H9 (cell line): ENCODE results near the gene TK2. TPM values are rescaled to one million over a fixed set of nuclear protein-coding genes. Genes with fewer than 3 reads are reported as not detected.

Experiments used
- DNase-seq: peaks from one replicate; pipeline ENCODE4 v3.0.0-alpha.2; 2017
- H2AFZ ChIP-seq: one replicate; pipeline ENCODE4 v1.6.1; 2013; ENCODE audit warnings: mild to moderate bottlenecking, low read length, control low read depth, moderate library complexity
- H2AK5ac ChIP-seq: 2 replicates; pipeline ENCODE4 v1.6.1; 2013; ENCODE audit warnings: low read length, control low read depth, mixed read lengths; ENCODE audit not compliant: insufficient read length
- H2BK120ac ChIP-seq: one replicate; pipeline ENCODE4 v1.6.1; 2013; ENCODE audit warnings: low read depth, mild to moderate bottlenecking, low read length, control low read depth, inconsistent platforms; ENCODE audit not compliant: poor library complexity, severe bottlenecking
- H2BK12ac ChIP-seq: 2 replicates; pipeline ENCODE4 v1.6.1; 2013; ENCODE audit warnings: low read length, control low read depth, mixed read lengths, low read depth; ENCODE audit not compliant: insufficient read length
- H2BK15ac ChIP-seq: 2 replicates; pipeline ENCODE4 v1.6.1; 2013; ENCODE audit warnings: low read depth, low read length, control low read depth
- H2BK20ac ChIP-seq: one replicate; pipeline ENCODE4 v1.6.1; 2013; ENCODE audit warnings: low read depth, mild to moderate bottlenecking, low read length, control low read depth, inconsistent platforms; ENCODE audit not compliant: poor library complexity, severe bottlenecking
- H2BK5ac ChIP-seq: 2 replicates; pipeline ENCODE4 v1.6.1; 2013; ENCODE audit warnings: low read length, control low read depth, mixed read lengths; ENCODE audit not compliant: insufficient read length
- H3K14ac ChIP-seq: 2 replicates; pipeline ENCODE4 v1.6.1; 2013; ENCODE audit warnings: low read length, control low read depth; ENCODE audit not compliant: insufficient read depth
- H3K18ac ChIP-seq: 2 replicates; pipeline ENCODE4 v1.6.1; 2013; ENCODE audit warnings: low read depth, mild to moderate bottlenecking, mixed read lengths, low read length, control low read depth; ENCODE audit not compliant: insufficient read length
- H3K23ac ChIP-seq: 2 replicates; pipeline ENCODE4 v1.6.1; 2013; ENCODE audit warnings: low read length, control low read depth, mixed read lengths, low read depth; ENCODE audit not compliant: insufficient read length
- H3K23me2 ChIP-seq: 2 replicates; pipeline ENCODE4 v1.6.1; 2013; ENCODE audit warnings: low read depth, mild to moderate bottlenecking, mixed read lengths, low read length, control low read depth; ENCODE audit not compliant: insufficient read length, poor library complexity, severe bottlenecking
- H3K27ac ChIP-seq: 2 replicates; pipeline ENCODE4 v1.5.1; 2013; ENCODE audit warnings: low read length, control low read depth, mixed read lengths, low read depth; ENCODE audit not compliant: insufficient read length
- H3K27me3 ChIP-seq: 2 replicates; pipeline ENCODE4 v1.6.1; 2013; ENCODE audit warnings: low read length, control low read depth, inconsistent platforms; ENCODE audit not compliant: insufficient read depth
- H3K4ac ChIP-seq: 2 replicates; pipeline ENCODE4 v1.6.1; 2013; ENCODE audit warnings: low read depth, mild to moderate bottlenecking, control low read depth, inconsistent platforms, low read length, moderate library complexity
- H3K4me1 ChIP-seq: 2 replicates; pipeline ENCODE4 v1.6.1; 2013; ENCODE audit warnings: low read length, control low read depth, inconsistent platforms; ENCODE audit not compliant: insufficient read depth
- H3K4me2 ChIP-seq: 2 replicates; pipeline ENCODE4 v1.6.1; 2013; ENCODE audit warnings: low read length, control low read depth, mixed read lengths; ENCODE audit not compliant: insufficient read length, insufficient read depth
- H3K56ac ChIP-seq: 2 replicates; pipeline ENCODE4 v1.6.1; 2013; ENCODE audit warnings: low read depth, mild to moderate bottlenecking, mixed read lengths, low read length, control low read depth; ENCODE audit not compliant: insufficient read length
- H3K79me1 ChIP-seq: 2 replicates; pipeline ENCODE4 v1.6.1; 2013; ENCODE audit warnings: low read depth, mild to moderate bottlenecking, moderate library complexity, low read length, control low read depth, inconsistent platforms; ENCODE audit not compliant: insufficient read depth, poor library complexity, severe bottlenecking
- H3K79me2 ChIP-seq: 2 replicates; pipeline ENCODE4 v1.6.1; 2013; ENCODE audit warnings: low read length, control low read depth, inconsistent platforms; ENCODE audit not compliant: insufficient read depth
- H3K9ac ChIP-seq: 2 replicates; pipeline ENCODE4 v1.6.1; 2013; ENCODE audit warnings: low read length, control low read depth, mixed read lengths; ENCODE audit not compliant: insufficient read length; ENCODE audit errors: extremely low read depth
- H3K9me3 ChIP-seq: one replicate; pipeline ENCODE4 v1.6.1; 2013; ENCODE audit warnings: low read depth, low read length, inconsistent platforms; ENCODE audit not compliant: control insufficient read depth
- H3T11ph ChIP-seq: one replicate; pipeline ENCODE4 v1.6.1; 2013; ENCODE audit warnings: mild to moderate bottlenecking, low read length, control low read depth, inconsistent platforms
- H4K20me1 ChIP-seq: one replicate; pipeline ENCODE4 v1.6.1; 2013; ENCODE audit not compliant: control insufficient read depth, insufficient read length, insufficient read depth
- H4K5ac ChIP-seq: 2 replicates; pipeline ENCODE4 v1.6.1; 2013; ENCODE audit warnings: low read depth, mild to moderate bottlenecking, mixed read lengths, low read length, control low read depth; ENCODE audit not compliant: insufficient read length
- H4K8ac ChIP-seq: replicated peaks from 2 replicates; pipeline ENCODE4 v1.6.1; 2013; ENCODE audit warnings: low read length, control low read depth, mixed read lengths, low read depth; ENCODE audit not compliant: insufficient read length
- H4K91ac ChIP-seq: 2 replicates; pipeline ENCODE4 v1.6.1; 2013; ENCODE audit warnings: low read depth, mild to moderate bottlenecking, moderate library complexity, mixed read lengths, low read length, control low read depth; ENCODE audit not compliant: insufficient read length
- H3K27ac Mint-ChIP-seq, 3 experiments: 2 replicates in 2 of 3; 3 replicates in 1 of 3; pipeline ENCODE4 v1.8.0; 2020 to 2021; ENCODE audit warnings: mixed read lengths in 3 of 3, mild to moderate bottlenecking in 1 of 3, moderate library complexity in 1 of 3
- H3K27me3 Mint-ChIP-seq: 2 replicates; pipeline ENCODE4 v1.8.0; 2021; ENCODE audit warnings: low read depth, mild to moderate bottlenecking, moderate library complexity, mixed read lengths
- H3K36me3 Mint-ChIP-seq, 3 experiments: 2 replicates in 2 of 3; 3 replicates in 1 of 3; pipeline ENCODE4 v1.8.0; 2020 to 2021; ENCODE audit warnings: low read depth in 3 of 3, mixed read lengths in 3 of 3; ENCODE audit not compliant: insufficient read depth in 1 of 3
- H3K4me1 Mint-ChIP-seq, 2 experiments: 2 replicates each; pipeline ENCODE4 v1.8.0; 2020; ENCODE audit warnings: mixed read lengths in 2 of 2
- H3K4me3 Mint-ChIP-seq, 2 experiments: 2 replicates in 1 of 2; 3 replicates in 1 of 2; pipeline ENCODE4 v1.8.0; 2020 to 2021; ENCODE audit warnings: mild to moderate bottlenecking in 2 of 2, mixed read lengths in 2 of 2, moderate library complexity in 1 of 2
- H3K9me3 Mint-ChIP-seq, 2 experiments: 2 replicates in 1 of 2; 3 replicates in 1 of 2; pipeline ENCODE4 v1.8.0; 2020; ENCODE audit warnings: mild to moderate bottlenecking in 2 of 2, mixed read lengths in 2 of 2, moderate library complexity in 1 of 2
- CTCF ChIP-seq: fragments of 200-600 bp; sonication (generic); conservative IDR thresholded peaks from 3 replicates; pipeline ENCODE4 v1.8.0; 2021; ENCODE audit warnings: antibody characterized with exemption, mild to moderate bottlenecking
- WGBS: extraction: QIAGEN DNeasy Blood & Tissue Kit; methylation state at CpG from one replicate; pipeline ENCODE4 v1.1.7; 2013; ENCODE audit warnings: missing lambda C conversion rate, low lambda C conversion rate, mixed read lengths; ENCODE audit not compliant: insufficient read length; ENCODE audit errors: extremely low coverage; 5-methylcytosine and 5-hydroxymethylcytosine counted together
- total RNA-seq: library from RNA; stranded (reverse); gene quantifications from 2 replicates; pipeline ENCODE4 v1.2.1, GENCODE V29; 2021

The TK2 gene
- total RNA-seq, 1 experiment from 2014 or later, result 5.2 TPM

GRCh38 chr16:66488505-66488904 is 61.4 kb downstream of the TK2 start:
- H3K4me2 ChIP-seq, result no peak overlapping the region
- no peaks in the 10 kb centered on the region for H3K79me1 ChIP-seq
- H3K23me2 ChIP-seq, result no peaks in the 10 kb centered on the region
- H4K5ac ChIP-seq, result no peak overlapping the region
- no peak overlapping the region for H3T11ph ChIP-seq
- H3K9ac ChIP-seq, result no peak overlapping the region
- no peak overlapping the region for H4K91ac ChIP-seq
- no peak overlapping the region for H2BK5ac ChIP-seq
- Mint-ChIP-seq H3K9me3 (peaks cover 5 to 6% of the 10 kb centered on the region in 2 experiments; a peak in 4 of 5 replicates), H3K36me3 (peaks cover 0 to 10% (median 0%) of the 10 kb centered on the region in 3 experiments; a peak in 2 of 7 replicates), H3K27ac (no peak overlapping the region), H3K4me1 (peaks cover 11 to 15% of the 10 kb centered on the region in 2 experiments), H3K27me3 (no peaks in the 10 kb centered on the region; the same call in none of the 2 replicates), H3K4me3 (no peak overlapping the region)
- H3K4ac ChIP-seq, result no peak overlapping the region
- H3K27ac ChIP-seq, result no peak overlapping the region
- H3K18ac ChIP-seq, result no peak overlapping the region
- no peak overlapping the region for H2AK5ac ChIP-seq
- TF ChIP-seq CTCF, result no peak
- no peaks in the 10 kb centered on the region for H3K9me3 ChIP-seq
- no peak overlapping the region for H2BK12ac ChIP-seq
- H3K56ac ChIP-seq, result no peak overlapping the region
- no peaks in the 10 kb centered on the region for H3K4me1 ChIP-seq
- no peak for DNase-seq
- no peak overlapping the region for H2BK15ac ChIP-seq
- no peak overlapping the region for H2AFZ ChIP-seq
- no peak overlapping the region for H4K8ac ChIP-seq
- H3K27me3 ChIP-seq, result no peaks in the 10 kb centered on the region
- no peak overlapping the region for H3K14ac ChIP-seq
- no peaks in the 10 kb centered on the region for H4K20me1 ChIP-seq
- WGBS, result no CpG with 5 or more reads among the region's 1 CpG
- no peak overlapping the region for H2BK120ac ChIP-seq
- H3K23ac ChIP-seq, result no peak overlapping the region
- H2BK20ac ChIP-seq, result no peak overlapping the region
- H3K79me2 ChIP-seq, result no peaks in the 10 kb centered on the region
